MM.1S (cell line): ENCODE measurements around the gene RSPH4A.

Source experiments
- DNase-seq: peaks from one replicate; pipeline ENCODE4 v3.0.0-alpha.2; 2015
- H2AFZ ChIP-seq: fragments of 300-600 bp; sonication (generic); 2 replicates; pipeline ENCODE4 v1.6.0; 2016; ENCODE audit warnings: antibody characterized with exemption, low read length
- H3F3A ChIP-seq: fragments of 300-600 bp; sonication (generic); 2 replicates; pipeline ENCODE4 v1.6.1; 2016; ENCODE audit warnings: mild to moderate bottlenecking, antibody characterized with exemption, low read length, moderate library complexity, mixed read lengths; ENCODE audit not compliant: insufficient read depth
- H3K27ac ChIP-seq: fragments of 300-600 bp; sonication (generic); 2 replicates; pipeline ENCODE4 v1.5.1; 2016; ENCODE audit warnings: mild to moderate bottlenecking, low read length
- H3K27me3 ChIP-seq: fragments of 300-600 bp; sonication (generic); replicated peaks from 2 replicates; pipeline ENCODE4 v1.6.0; 2016; ENCODE audit warnings: low read length; ENCODE audit not compliant: insufficient read depth
- H3K36me3 ChIP-seq: fragments of 300-600 bp; sonication (generic); replicated peaks from 2 replicates; pipeline ENCODE4 v1.6.1; 2016; ENCODE audit warnings: mild to moderate bottlenecking, low read length, mixed read lengths; ENCODE audit not compliant: insufficient read depth
- H3K4me1 ChIP-seq: fragments of 300-600 bp; sonication (generic); 2 replicates; pipeline ENCODE4 v1.6.1; 2016; ENCODE audit warnings: low read length, mixed read lengths
- H3K4me2 ChIP-seq: fragments of 300-600 bp; sonication (generic); 2 replicates; pipeline ENCODE4 v1.6.0; 2016; ENCODE audit warnings: low read depth, low read length
- H3K4me3 ChIP-seq: fragments of 300-600 bp; sonication (generic); 2 replicates; pipeline ENCODE4 v1.5.1; 2016; ENCODE audit warnings: low read length, mixed read lengths
- H3K79me2 ChIP-seq: fragments of 300-600 bp; sonication (generic); 2 replicates; pipeline ENCODE4 v1.6.1; 2016; ENCODE audit warnings: mixed run types, low read length, mixed read lengths
- H3K9ac ChIP-seq: fragments of 300-600 bp; sonication (generic); 2 replicates; pipeline ENCODE4 v1.6.1; 2016; ENCODE audit warnings: low read length, mixed read lengths
- H3K9me2 ChIP-seq: fragments of 300-600 bp; sonication (generic); replicated peaks from 2 replicates; pipeline ENCODE4 v1.6.1; 2016; ENCODE audit warnings: mild to moderate bottlenecking, low read length, mixed read lengths; ENCODE audit not compliant: insufficient read depth
- H3K9me3 ChIP-seq: fragments of 300-600 bp; sonication (generic); replicated peaks from 2 replicates; pipeline ENCODE4 v1.6.1; 2016; ENCODE audit warnings: mild to moderate bottlenecking, low read length, mixed read lengths; ENCODE audit not compliant: insufficient read depth
- H4K20me1 ChIP-seq: fragments of 300-600 bp; sonication (generic); 2 replicates; pipeline ENCODE4 v1.6.1; 2016; ENCODE audit warnings: mild to moderate bottlenecking, low read length, moderate library complexity, mixed read lengths; ENCODE audit not compliant: insufficient read depth
- CTCF ChIP-seq: fragments of 300-600 bp; sonication (generic); IDR thresholded peaks from 2 replicates; pipeline ENCODE4 v1.5.1; 2016; ENCODE audit warnings: antibody characterized with exemption, low read length, mixed read lengths
- EZH2 ChIP-seq: fragments of 300-600 bp; sonication (generic); optimal IDR thresholded peaks from 2 replicates; pipeline ENCODE3; 2017; ENCODE audit warnings: low read depth, mild to moderate bottlenecking, antibody characterized with exemption, low read length, mixed read lengths
- EZH2phosphoT487 ChIP-seq: fragments of 300-600 bp; sonication (generic); IDR thresholded peaks from 2 replicates; pipeline ENCODE4 v1.6.1; 2018; ENCODE audit warnings: antibody characterized with exemption, low read length

RSPH4A gene

GRCh38 chr6:116605935-116606334 is 10.3 kb upstream of the RSPH4A start:
- TF ChIP-seq EZH2 = no peak
- TF ChIP-seq CTCF = no peak
- TF ChIP-seq EZH2phosphoT487 = no peak
- H3K9ac ChIP-seq = no peak overlapping the region
- H3K79me2 ChIP-seq = no peaks in the 10 kb centered on the region
- H3K27me3 ChIP-seq = no peaks in the 10 kb centered on the region
- no peak overlapping the region for H3K4me3 ChIP-seq
- no peak overlapping the region for H3K27ac ChIP-seq
- no peaks in the 10 kb centered on the region for H3F3A ChIP-seq
- H3K4me2 ChIP-seq = no peak overlapping the region
- no peak for DNase-seq
- no peaks in the 10 kb centered on the region for H4K20me1 ChIP-seq
- no peaks in the 10 kb centered on the region for H3K9me2 ChIP-seq
- no peaks in the 10 kb centered on the region for H3K9me3 ChIP-seq
- H3K36me3 ChIP-seq = no peaks in the 10 kb centered on the region
- no peak overlapping the region for H2AFZ ChIP-seq
- H3K4me1 ChIP-seq = no peaks in the 10 kb centered on the region

- no peaks in the 10 kb centered on the region for H3K4me1 ChIP-seq
- H3F3A ChIP-seq = no peaks in the 10 kb centered on the region
- H3K4me2 ChIP-seq = no peak overlapping the region
- H3K27ac ChIP-seq = no peak overlapping the region
- H4K20me1 ChIP-seq = no peaks in the 10 kb centered on the region
- TF ChIP-seq CTCF (no peak), EZH2phosphoT487 (no peak), EZH2 (no peak)
- no peaks in the 10 kb centered on the region for H3K9me2 ChIP-seq
- no peak overlapping the region for H2AFZ ChIP-seq
- H3K27me3 ChIP-seq = no peaks in the 10 kb centered on the region
- no peak overlapping the region for H3K9ac ChIP-seq
- H3K79me2 ChIP-seq = no peaks in the 10 kb centered on the region
- no peak for DNase-seq
- H3K36me3 ChIP-seq = no peaks in the 10 kb centered on the region
- no peaks in the 10 kb centered on the region for H3K9me3 ChIP-seq
- H3K4me3 ChIP-seq = no peak overlapping the region
Measured at GRCh38 chr6:116611056-116611455, 5.2 kb upstream of the RSPH4A start.

GRCh38 chr6:116616737-116617053 is 416 bp downstream of the RSPH4A start:
- Histone ChIP-seq H3K36me3 (no peaks in the 10 kb centered on the region), H2AFZ (peak overlapping the region; percentile 93), H3K4me1 (0 out of 2 replicates have a peak, but pooled peaks cover 9% of the 10 kb centered on the region), H3F3A (peaks cover 8% of the 10 kb centered on the region; the same call in 1 of the 2 replicates), H3K79me2 (no peaks in the 10 kb centered on the region), H3K4me3 (peak overlapping the region; percentile 83), H3K9ac (peak overlapping the region; percentile 57; the same call in 1 of the 2 replicates), H3K9me3 (no peaks in the 10 kb centered on the region), H3K4me2 (peak overlapping the region; percentile 82), H3K27ac (peak overlapping the region; percentile 49; the same call in 1 of the 2 replicates), H3K27me3 (no peaks in the 10 kb centered on the region), H3K9me2 (no peaks in the 10 kb centered on the region), H4K20me1 (no peaks in the 10 kb centered on the region)
- DNase-seq = peak; percentile 43
- TF ChIP-seq EZH2 = no peak
- TF ChIP-seq CTCF = peak; percentile 28
